ENCODE results near the gene DTHD1. TPM values are rescaled to one million over a fixed set of nuclear protein-coding genes. Genes with fewer than 3 reads are reported as not detected.

DTHD1 gene
- total and polyA plus RNA-seq, 7 donors = under 0.01 to 0.27 (median 0.21) TPM; not detected in 3

- 16 to 19% methylated on average over 2 of the region's 2 CpGs for WGBS, 2 donors
- DNase-seq = peak; percentile 71
- H3K9me3 ChIP-seq = no peaks in the 10 kb centered on the region
- H3K4me1 ChIP-seq = no peaks in the 10 kb centered on the region
- no peaks in the 10 kb centered on the region for H3K27me3 ChIP-seq
- no peaks in the 10 kb centered on the region for H3K36me3 ChIP-seq
- intact Hi-C loops (cut with DNase I) = loop anchor here (10.0 kb wide), 1 partner anchor 1034 kb away; no protein-coding TSS in a partner anchor
- H3K4me3 ChIP-seq = no peak overlapping the region
- no peak overlapping the region for H3K27ac ChIP-seq
- TF ChIP-seq EP300 (IDR thresholded peaks at IDR 0.05) (no peak), CTCF (IDR thresholded peaks at IDR 0.05) (peak in 3 of 4 experiments; percentile 34 to 51 (median 46))
Measured at GRCh38 chr4:36351082-36351666, 69.8 kb downstream of the DTHD1 start.

GRCh38 chr4:36353998-36354397, 72.6 kb downstream of the DTHD1 start:
- intact Hi-C loops (cut with DNase I) = loop anchor here (10.0 kb wide), 1 partner anchor 1031 kb away; no protein-coding TSS in a partner anchor
- Histone ChIP-seq H3K9me3 (no peaks in the 10 kb centered on the region), H3K36me3 (no peaks in the 10 kb centered on the region), H3K27ac (no peak overlapping the region), H3K27me3 (no peaks in the 10 kb centered on the region), H3K4me3 (no peak overlapping the region), H3K4me1 (no peaks in the 10 kb centered on the region)
- DNase-seq = no peak
- 7 to 39% methylated on average over 2 of the region's 2 CpGs for WGBS, 2 donors
- TF ChIP-seq EP300 (IDR thresholded peaks at IDR 0.05) (no peak), POLR2A (IDR thresholded peaks at IDR 0.05) (no peak), POLR2AphosphoS5 (IDR thresholded peaks at IDR 0.05) (no peak), CTCF (IDR thresholded peaks at IDR 0.05) (no peak)

GRCh38 chr4:36358173-36358572, 76.8 kb downstream of the DTHD1 start:
- intact Hi-C loops (cut with DNase I) = loop anchor here (10.0 kb wide), 1 partner anchor 1027 kb away; no protein-coding TSS in a partner anchor
- TF ChIP-seq POLR2AphosphoS5 (IDR thresholded peaks at IDR 0.05) (no peak), CTCF (IDR thresholded peaks at IDR 0.05) (no peak), POLR2A (IDR thresholded peaks at IDR 0.05) (no peak), EP300 (IDR thresholded peaks at IDR 0.05) (no peak)
- H3K4me3 ChIP-seq = no peak overlapping the region
- no peak for DNase-seq
- H3K4me1 ChIP-seq = no peaks in the 10 kb centered on the region
- WGBS, 2 donors = 85 to 89% methylated on average over 4 of the region's 4 CpGs
- no peak overlapping the region for H3K27ac ChIP-seq
- H3K9me3 ChIP-seq = no peaks in the 10 kb centered on the region
- no peaks in the 10 kb centered on the region for H3K36me3 ChIP-seq
- no peaks in the 10 kb centered on the region for H3K27me3 ChIP-seq

- no peaks in the 10 kb centered on the region for H3K36me3 ChIP-seq
- H3K27ac ChIP-seq = no peak overlapping the region
- no peaks in the 10 kb centered on the region for H3K9me3 ChIP-seq
- no peak overlapping the region for H3K4me3 ChIP-seq
- H3K4me1 ChIP-seq = no peaks in the 10 kb centered on the region
- no peaks in the 10 kb centered on the region for H3K27me3 ChIP-seq
- TF ChIP-seq POLR2AphosphoS5 (IDR thresholded peaks at IDR 0.05) (no peak), CTCF (IDR thresholded peaks at IDR 0.05) (no peak), POLR2A (IDR thresholded peaks at IDR 0.05) (no peak), EP300 (IDR thresholded peaks at IDR 0.05) (no peak)
- DNase-seq = no peak
- intact Hi-C loops (cut with DNase I) = no loop called here
Measured at GRCh38 chr4:36360755-36361154, 79.3 kb downstream of the DTHD1 start.

GRCh38 chr4:36363024-36363423, 81.6 kb downstream of the DTHD1 start:
- 82 to 85% methylated on average over 2 of the region's 2 CpGs for WGBS, 2 donors
- no peak for TF ChIP-seq CTCF (IDR thresholded peaks at IDR 0.05)
- TF ChIP-seq POLR2AphosphoS5 (IDR thresholded peaks at IDR 0.05) = no peak
- no peak for TF ChIP-seq EP300 (IDR thresholded peaks at IDR 0.05)
- TF ChIP-seq POLR2A (IDR thresholded peaks at IDR 0.05) = no peak
- no peaks in the 10 kb centered on the region for H3K4me1 ChIP-seq
- H3K4me3 ChIP-seq = no peak overlapping the region
- no peaks in the 10 kb centered on the region for H3K9me3 ChIP-seq
- no peaks in the 10 kb centered on the region for H3K36me3 ChIP-seq
- H3K27ac ChIP-seq = no peak overlapping the region
- intact Hi-C loops (cut with DNase I) = no loop called here
- no peaks in the 10 kb centered on the region for H3K27me3 ChIP-seq
- no peak for DNase-seq

All from sigmoid colon (tissue), 7 donors.